Measurements from ENCODE around the gene SUN1. TPM values are rescaled to one million over a fixed set of nuclear protein-coding genes. Genes with fewer than 3 reads are reported as not detected.
"Not testable (repeated sequence)": the region's sequence is repeated elsewhere in the genome, so short reads cannot be mapped to it uniquely, and the experiment has no call there.

The SUN1 gene
- total and polyA plus RNA-seq, 2 donors from 2014 or later: 40.4 to 168 TPM

DNA sequence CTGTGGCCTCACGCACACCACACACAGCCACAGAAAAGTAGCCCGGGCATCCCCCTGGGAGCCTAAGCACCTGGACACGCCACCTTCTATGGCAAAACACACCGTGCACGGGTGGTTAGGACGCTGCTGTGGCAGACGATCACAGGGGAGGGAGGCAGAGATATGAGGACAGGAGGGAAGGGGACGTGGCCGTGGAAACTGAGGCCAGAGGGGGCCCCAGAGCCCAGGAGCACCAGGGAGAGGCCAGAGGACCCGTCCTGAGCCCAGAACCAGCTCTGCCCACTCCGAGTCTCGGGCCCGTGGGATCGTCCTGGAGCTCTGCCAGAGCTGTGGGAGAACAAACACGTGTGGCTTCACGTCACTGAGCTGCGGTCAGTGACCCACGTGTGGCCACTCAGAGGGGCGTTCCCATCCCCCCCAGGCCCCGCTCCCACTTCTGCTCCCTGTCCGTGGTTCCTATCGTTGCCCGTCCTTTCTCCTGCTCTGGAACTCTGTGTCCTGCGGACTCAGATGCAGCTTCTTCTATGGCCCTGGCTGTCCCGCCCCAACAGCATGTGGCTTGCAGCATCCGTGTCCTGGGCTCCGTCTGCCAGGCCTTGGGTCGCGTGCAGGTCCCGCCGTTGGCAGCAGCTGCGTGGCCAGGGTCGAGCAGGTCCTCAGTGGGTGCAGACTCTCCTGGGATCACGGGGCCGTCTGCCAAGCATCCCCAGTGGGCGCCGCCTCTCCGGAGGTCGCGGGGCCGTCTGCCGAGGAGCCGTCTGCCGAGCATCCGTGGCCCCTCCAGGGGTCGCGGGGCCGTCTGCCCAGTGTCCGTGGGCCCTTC is 75.1 kb downstream of the SUN1 start:
- peaks cover 2% of the 10 kb centered on the region for H3K27me3 ChIP-seq (ENCODE audit: control insufficient read depth, insufficient read depth, low read length)
- no peak overlapping the region for H3K27ac ChIP-seq (ENCODE audit: low read depth in 2 of 2, low read length in 2 of 2)
- no peak overlapping the region for H3K4me3 ChIP-seq (ENCODE audit: low read length in 3 of 3)
- intact Hi-C loops (cut with DNase I): no loop called here
- H3K9me3 ChIP-seq (ENCODE audit: control insufficient read depth in 2 of 3, insufficient read depth in 1 of 3, low read length in 3 of 3): no peaks in the 10 kb centered on the region
- TF ChIP-seq, protein P1, sequence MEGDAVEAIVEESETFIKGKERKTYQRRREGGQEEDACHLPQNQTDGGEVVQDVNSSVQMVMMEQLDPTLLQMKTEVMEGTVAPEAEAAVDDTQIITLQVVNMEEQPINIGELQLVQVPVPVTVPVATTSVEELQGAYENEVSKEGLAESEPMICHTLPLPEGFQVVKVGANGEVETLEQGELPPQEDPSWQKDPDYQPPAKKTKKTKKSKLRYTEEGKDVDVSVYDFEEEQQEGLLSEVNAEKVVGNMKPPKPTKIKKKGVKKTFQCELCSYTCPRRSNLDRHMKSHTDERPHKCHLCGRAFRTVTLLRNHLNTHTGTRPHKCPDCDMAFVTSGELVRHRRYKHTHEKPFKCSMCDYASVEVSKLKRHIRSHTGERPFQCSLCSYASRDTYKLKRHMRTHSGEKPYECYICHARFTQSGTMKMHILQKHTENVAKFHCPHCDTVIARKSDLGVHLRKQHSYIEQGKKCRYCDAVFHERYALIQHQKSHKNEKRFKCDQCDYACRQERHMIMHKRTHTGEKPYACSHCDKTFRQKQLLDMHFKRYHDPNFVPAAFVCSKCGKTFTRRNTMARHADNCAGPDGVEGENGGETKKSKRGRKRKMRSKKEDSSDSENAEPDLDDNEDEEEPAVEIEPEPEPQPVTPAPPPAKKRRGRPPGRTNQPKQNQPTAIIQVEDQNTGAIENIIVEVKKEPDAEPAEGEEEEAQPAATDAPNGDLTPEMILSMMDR (IDR thresholded peaks at IDR 0.05; ENCODE audit: borderline replicate concordance, extremely low read depth, insufficient read depth): no peak
- H3K4me1 ChIP-seq (ENCODE audit: control insufficient read depth in 2 of 3, insufficient read depth in 2 of 3, low read depth in 1 of 3, low read length in 3 of 3): peaks cover 0 to 2% (median 0%) of the 10 kb centered on the region in 3 donors
- no peaks in the 10 kb centered on the region for H3K36me3 ChIP-seq (ENCODE audit: control insufficient read depth in 2 of 3, insufficient read depth in 3 of 3, low read length in 3 of 3)
- no peak for FAIRE-seq
- no peak for DNase-seq
- H3K9ac ChIP-seq (ENCODE audit: low read length in 3 of 3): no peak overlapping the region

DNA sequence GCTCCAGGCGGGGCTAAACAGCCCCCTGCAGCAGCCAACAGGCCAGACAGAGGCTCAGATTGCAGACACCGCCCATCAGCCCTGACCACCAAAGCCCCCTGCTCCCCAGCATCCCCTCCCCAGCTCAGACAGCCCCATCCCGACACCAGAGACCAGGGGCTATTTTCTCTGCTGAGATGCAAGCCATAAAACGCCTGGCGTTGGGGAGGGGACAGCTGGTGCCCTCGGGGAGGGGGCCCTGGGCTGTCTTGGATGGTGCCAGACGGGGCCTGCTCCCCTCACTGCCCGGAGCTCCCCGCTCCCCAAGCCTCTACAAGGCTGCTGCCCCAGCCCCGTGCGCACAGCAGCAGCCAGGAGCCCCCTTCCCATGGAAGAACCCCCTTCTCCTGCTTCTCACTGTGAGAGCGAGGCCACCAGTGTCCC is 75.9 kb downstream of the SUN1 start:
- no peaks in the 10 kb centered on the region for H3K36me3 ChIP-seq (ENCODE audit: control insufficient read depth in 2 of 3, insufficient read depth in 3 of 3, low read length in 3 of 3)
- no peaks in the 10 kb centered on the region for H3K9me3 ChIP-seq (ENCODE audit: control insufficient read depth in 2 of 3, insufficient read depth in 1 of 3, low read length in 3 of 3)
- H3K4me3 ChIP-seq (ENCODE audit: low read length in 3 of 3): no peak overlapping the region
- H3K27me3 ChIP-seq (ENCODE audit: control insufficient read depth, insufficient read depth, low read length): peaks cover 2% of the 10 kb centered on the region
- TF ChIP-seq, protein P1 (IDR thresholded peaks at IDR 0.05; ENCODE audit: borderline replicate concordance, extremely low read depth, insufficient read depth): no peak
- H3K27ac ChIP-seq (ENCODE audit: low read depth in 2 of 2, low read length in 2 of 2): no peak overlapping the region
- DNase-seq (no peak), FAIRE-seq (no peak)
- intact Hi-C loops (cut with DNase I): no loop called here
- H3K9ac ChIP-seq (ENCODE audit: low read length in 3 of 3): no peak overlapping the region
- H3K4me1 ChIP-seq (ENCODE audit: control insufficient read depth in 2 of 3, insufficient read depth in 2 of 3, low read depth in 1 of 3, low read length in 3 of 3): peaks cover 0 to 2% (median 0%) of the 10 kb centered on the region in 3 donors

DNA sequence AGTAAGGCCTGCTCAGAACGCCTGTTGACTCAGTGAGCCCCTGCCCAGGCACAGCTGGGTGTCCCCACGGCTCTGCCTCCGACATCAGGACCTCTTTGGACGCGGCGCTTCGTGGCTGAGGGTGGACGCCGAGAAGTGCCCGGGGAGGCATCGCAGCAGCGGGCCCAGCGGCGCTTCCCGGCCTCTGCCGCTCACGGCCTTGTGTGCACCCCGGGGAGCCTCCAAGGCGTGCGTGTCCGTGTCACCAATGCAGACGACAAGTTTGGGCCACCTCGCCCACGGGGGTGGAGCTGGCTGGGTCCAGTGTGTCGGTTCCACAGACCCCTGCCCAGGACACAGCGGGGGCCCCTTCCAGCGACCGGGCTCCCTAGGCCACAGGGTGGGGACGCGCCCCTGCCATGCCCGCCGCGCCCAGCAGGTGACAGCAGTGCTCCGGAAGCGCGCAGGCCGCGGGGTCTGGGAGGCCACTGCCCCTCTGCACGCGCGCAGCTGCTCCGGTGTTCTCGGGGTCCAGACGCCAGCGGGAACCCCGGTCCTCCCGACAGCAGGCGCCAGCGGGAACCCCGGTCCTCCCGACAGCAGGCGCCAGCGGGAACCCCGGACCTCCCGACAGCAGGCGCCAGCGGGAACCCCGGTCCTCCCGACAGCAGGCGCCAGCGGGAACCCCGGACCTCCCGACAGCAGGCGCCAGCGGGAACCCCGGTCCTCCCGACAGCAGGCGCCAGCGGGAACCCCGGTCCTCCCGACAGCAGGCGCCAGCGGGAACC is 76.5 kb downstream of the SUN1 start:
- H3K27ac ChIP-seq (ENCODE audit: low read depth in 2 of 2, low read length in 2 of 2); H3K9ac ChIP-seq (ENCODE audit: low read length in 3 of 3); H3K9me3 ChIP-seq (ENCODE audit: control insufficient read depth in 2 of 3, insufficient read depth in 1 of 3, low read length in 3 of 3); H3K4me3 ChIP-seq (ENCODE audit: low read length in 3 of 3); FAIRE-seq; H3K4me1 ChIP-seq (ENCODE audit: control insufficient read depth in 2 of 3, insufficient read depth in 2 of 3, low read depth in 1 of 3, low read length in 3 of 3); H3K27me3 ChIP-seq (ENCODE audit: control insufficient read depth, insufficient read depth, low read length); intact Hi-C loops (cut with DNase I); H3K36me3 ChIP-seq (ENCODE audit: control insufficient read depth in 2 of 3, insufficient read depth in 3 of 3, low read length in 3 of 3): not testable (repeated sequence)
- DNase-seq: peak; percentile 47 to 85 (median 74)
- TF ChIP-seq, protein P1 (IDR thresholded peaks at IDR 0.05; ENCODE audit: borderline replicate concordance, extremely low read depth, insufficient read depth): peak; percentile 93

All from kidney (tissue), 14 donors.